ENCODE data around the gene ADAP2. TPM values are rescaled to one million over a fixed set of nuclear protein-coding genes. Genes with fewer than 3 reads are reported as not detected.

ADAP2 gene
- total and polyA plus RNA-seq, 12 donors: 1.2 to 17.9 (median 4.0) TPM

DNA sequence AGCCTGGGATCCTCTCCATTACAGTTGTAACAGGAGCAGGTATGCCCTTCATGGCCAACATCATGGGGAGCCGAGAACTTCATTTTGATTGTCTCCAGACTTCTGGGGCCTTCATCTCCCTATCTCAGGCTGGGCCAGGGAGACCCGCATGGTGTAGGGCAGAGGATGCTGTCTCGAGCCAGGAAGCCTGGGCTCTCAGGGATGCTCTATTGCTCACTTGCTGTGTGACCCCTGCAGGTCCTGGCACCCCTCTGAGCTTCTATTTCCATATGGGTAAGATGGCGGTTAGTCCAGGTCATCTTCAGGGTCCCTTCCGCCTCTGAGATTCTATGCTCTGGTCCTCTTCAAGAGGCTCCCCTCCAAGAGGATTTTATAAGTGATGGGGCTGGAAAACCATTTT lies 28.4 kb downstream of the ADAP2 start:
- intact Hi-C loops (cut with DNase I): no loop called here
- TF ChIP-seq, protein P1, sequence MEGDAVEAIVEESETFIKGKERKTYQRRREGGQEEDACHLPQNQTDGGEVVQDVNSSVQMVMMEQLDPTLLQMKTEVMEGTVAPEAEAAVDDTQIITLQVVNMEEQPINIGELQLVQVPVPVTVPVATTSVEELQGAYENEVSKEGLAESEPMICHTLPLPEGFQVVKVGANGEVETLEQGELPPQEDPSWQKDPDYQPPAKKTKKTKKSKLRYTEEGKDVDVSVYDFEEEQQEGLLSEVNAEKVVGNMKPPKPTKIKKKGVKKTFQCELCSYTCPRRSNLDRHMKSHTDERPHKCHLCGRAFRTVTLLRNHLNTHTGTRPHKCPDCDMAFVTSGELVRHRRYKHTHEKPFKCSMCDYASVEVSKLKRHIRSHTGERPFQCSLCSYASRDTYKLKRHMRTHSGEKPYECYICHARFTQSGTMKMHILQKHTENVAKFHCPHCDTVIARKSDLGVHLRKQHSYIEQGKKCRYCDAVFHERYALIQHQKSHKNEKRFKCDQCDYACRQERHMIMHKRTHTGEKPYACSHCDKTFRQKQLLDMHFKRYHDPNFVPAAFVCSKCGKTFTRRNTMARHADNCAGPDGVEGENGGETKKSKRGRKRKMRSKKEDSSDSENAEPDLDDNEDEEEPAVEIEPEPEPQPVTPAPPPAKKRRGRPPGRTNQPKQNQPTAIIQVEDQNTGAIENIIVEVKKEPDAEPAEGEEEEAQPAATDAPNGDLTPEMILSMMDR (IDR thresholded peaks at IDR 0.05): no peak
- no peak for ATAC-seq
- Histone ChIP-seq H3K27ac (peak overlapping the region in 6 of 10 donors; percentile 22 to 71 (median 58)), H3K36me3 (peaks cover 0 to 29% (median 0%) of the 10 kb centered on the region in 9 donors), H3K4me3 (no peak overlapping the region), H3K27me3 (no peaks in the 10 kb centered on the region), H3K4me1 (peaks cover 0 to 55% (median 12%) of the 10 kb centered on the region in 9 donors), H3K9me3 (no peaks in the 10 kb centered on the region)
- 85 to 88% methylated on average over 5 of the region's 5 CpGs for WGBS, 2 donors
- DNase-seq: no peak

DNA sequence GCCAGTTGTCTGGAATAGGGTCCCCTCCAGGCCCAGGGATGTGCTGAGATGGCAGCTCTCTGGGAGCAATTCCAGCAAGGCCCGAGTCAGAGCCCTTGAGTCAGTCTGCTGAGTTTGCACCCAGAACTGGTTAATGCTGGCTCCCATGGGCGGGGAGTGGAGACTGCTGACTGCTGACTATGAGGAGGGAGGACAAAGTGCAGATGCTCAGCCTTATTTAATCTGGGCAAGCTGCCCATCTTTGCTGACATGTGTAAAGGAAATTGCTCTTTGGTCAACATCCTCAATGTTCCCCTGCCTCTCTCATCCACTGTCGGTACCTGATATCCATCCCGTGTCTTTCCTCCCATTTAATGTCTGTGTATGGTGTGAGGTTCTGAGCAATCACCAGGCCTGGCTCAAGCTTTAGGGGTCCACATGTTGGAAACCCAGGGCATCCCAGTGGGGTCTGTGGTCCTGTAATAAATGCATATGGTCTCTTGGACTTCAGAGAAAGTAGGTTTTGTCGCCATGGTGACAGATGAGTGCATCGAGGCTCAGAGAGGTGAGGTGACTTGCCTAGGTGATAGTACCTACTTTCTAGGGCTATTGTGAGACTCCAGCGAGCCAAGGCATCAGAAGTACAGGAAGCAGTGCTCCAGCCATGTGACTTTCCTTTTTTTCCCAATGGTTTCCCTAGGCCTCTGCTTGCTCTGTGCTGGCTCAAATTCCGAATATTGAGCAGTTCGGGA lies 29.1 kb downstream of the ADAP2 start:
- H3K27ac ChIP-seq: peak overlapping the region in 6 of 10 donors; percentile 22 to 84 (median 63)
- TF ChIP-seq, protein P1 (IDR thresholded peaks at IDR 0.05): no peak
- H3K36me3 ChIP-seq: peaks cover 0 to 23% (median 0%) of the 10 kb centered on the region in 9 donors
- H3K9me3 ChIP-seq: no peaks in the 10 kb centered on the region
- DNase-seq (peak; percentile 62 to 85), ATAC-seq (peak; percentile 61 to 91 (median 86))
- no peak overlapping the region for H3K4me3 ChIP-seq
- no peaks in the 10 kb centered on the region for H3K27me3 ChIP-seq
- WGBS, 2 donors: 46 to 50% methylated on average over 9 of the region's 9 CpGs
- intact Hi-C loops (cut with DNase I): no loop called here
- H3K4me1 ChIP-seq: peaks cover 0 to 61% (median 12%) of the 10 kb centered on the region in 9 donors

GRCh38 chr17:30952638-30953393 lies 31.1 kb downstream of the ADAP2 start:
- intact Hi-C loops (cut with DNase I): no loop called here
- H3K9me3 ChIP-seq: no peaks in the 10 kb centered on the region
- TF ChIP-seq, protein P1 (IDR thresholded peaks at IDR 0.05): no peak
- DNase-seq (no peak), ATAC-seq (peak in 7 of 8 donors; percentile 14 to 38 (median 20))
- peaks cover 0 to 81% (median 28%) of the 10 kb centered on the region in 9 donors for H3K4me1 ChIP-seq
- no peak overlapping the region for H3K4me3 ChIP-seq
- H3K36me3 ChIP-seq: peaks cover 0 to 15% (median 0%) of the 10 kb centered on the region in 9 donors
- H3K27me3 ChIP-seq: no peaks in the 10 kb centered on the region
- peak overlapping the region in 7 of 10 donors; percentile 6 to 87 (median 74) for H3K27ac ChIP-seq
- 89 to 93% methylated on average over 9 of the region's 9 CpGs for WGBS, 2 donors

DNA sequence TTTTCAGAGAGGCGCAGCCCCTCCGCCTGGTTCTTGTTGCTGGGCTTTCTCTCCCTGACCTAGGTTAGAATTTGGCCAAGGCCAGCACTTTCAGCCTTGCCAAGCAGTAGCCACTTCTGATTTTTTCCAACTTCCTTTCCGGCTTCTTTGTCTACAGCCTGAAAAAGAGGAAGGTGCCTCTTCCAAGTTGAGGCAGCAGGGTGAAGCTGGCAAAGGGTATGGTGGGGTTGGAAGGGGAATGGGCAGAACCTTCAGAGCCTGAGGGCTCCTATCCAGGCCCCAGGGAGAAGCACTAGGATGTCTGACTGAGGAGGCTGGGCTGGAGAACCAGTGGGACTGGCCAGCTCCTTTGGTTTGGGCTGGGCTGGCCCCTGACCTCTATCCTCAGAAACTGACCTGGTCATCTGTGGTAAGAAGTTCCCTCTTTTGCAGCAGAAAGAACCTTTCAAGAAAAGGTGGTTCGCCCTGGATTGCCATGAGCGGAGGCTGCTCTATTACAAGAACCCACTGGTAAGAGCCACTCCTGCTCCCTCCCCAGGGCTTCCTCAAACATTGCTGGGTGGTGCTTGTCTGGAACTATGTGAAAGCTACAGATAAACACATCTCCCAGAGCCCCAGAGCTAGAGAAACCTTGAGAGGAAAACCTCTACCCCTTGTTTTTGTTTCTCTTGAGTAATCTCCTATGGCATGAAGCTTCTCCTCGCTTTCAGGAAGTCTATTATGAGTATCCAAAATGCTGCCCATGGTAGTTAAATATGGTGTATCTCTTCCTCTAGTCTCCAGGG lies 32.5 kb downstream of the ADAP2 start:
- ATAC-seq: peak in 6 of 8 donors; percentile 8 to 40 (median 24)

More for the DNA sequence above, 32.5 kb downstream of the ADAP2 start:
- peaks cover 0 to 17% (median 0%) of the 10 kb centered on the region in 9 donors for H3K36me3 ChIP-seq
- peak overlapping the region; percentile 18 to 87 (median 60) for H3K27ac ChIP-seq
- 77 to 84% methylated on average over 6 of the region's 6 CpGs for WGBS, 2 donors
- no peaks in the 10 kb centered on the region for H3K9me3 ChIP-seq
- DNase-seq: no peak
- H3K4me3 ChIP-seq: peak overlapping the region in 4 of 10 donors; percentile 1 to 20 (median 16)
- TF ChIP-seq, protein P1 (IDR thresholded peaks at IDR 0.05): no peak
- H3K27me3 ChIP-seq: no peaks in the 10 kb centered on the region
- intact Hi-C loops (cut with DNase I): no loop called here
- peaks cover 0 to 95% (median 28%) of the 10 kb centered on the region in 9 donors for H3K4me1 ChIP-seq
